ENCODE measurements around the gene SPECC1.

- TF ChIP-seq, protein P1, sequence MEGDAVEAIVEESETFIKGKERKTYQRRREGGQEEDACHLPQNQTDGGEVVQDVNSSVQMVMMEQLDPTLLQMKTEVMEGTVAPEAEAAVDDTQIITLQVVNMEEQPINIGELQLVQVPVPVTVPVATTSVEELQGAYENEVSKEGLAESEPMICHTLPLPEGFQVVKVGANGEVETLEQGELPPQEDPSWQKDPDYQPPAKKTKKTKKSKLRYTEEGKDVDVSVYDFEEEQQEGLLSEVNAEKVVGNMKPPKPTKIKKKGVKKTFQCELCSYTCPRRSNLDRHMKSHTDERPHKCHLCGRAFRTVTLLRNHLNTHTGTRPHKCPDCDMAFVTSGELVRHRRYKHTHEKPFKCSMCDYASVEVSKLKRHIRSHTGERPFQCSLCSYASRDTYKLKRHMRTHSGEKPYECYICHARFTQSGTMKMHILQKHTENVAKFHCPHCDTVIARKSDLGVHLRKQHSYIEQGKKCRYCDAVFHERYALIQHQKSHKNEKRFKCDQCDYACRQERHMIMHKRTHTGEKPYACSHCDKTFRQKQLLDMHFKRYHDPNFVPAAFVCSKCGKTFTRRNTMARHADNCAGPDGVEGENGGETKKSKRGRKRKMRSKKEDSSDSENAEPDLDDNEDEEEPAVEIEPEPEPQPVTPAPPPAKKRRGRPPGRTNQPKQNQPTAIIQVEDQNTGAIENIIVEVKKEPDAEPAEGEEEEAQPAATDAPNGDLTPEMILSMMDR (IDR thresholded peaks at IDR 0.05; ENCODE audit: low read depth, low read length): no peak
- TF ChIP-seq, protein P2, sequence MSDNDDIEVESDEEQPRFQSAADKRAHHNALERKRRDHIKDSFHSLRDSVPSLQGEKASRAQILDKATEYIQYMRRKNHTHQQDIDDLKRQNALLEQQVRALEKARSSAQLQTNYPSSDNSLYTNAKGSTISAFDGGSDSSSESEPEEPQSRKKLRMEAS (IDR thresholded peaks at IDR 0.05; ENCODE audit: low read depth, low read length): peak; percentile 46; the same call in 1 of the 2 replicates
- no peak for TF ChIP-seq POLR2A (IDR thresholded peaks at IDR 0.05; ENCODE audit: extremely low read depth, insufficient read length)
- TF ChIP-seq MYC (IDR thresholded peaks at IDR 0.05; ENCODE audit: low read depth, low read length): peak; percentile 41; the same call in 1 of the 2 replicates
Measured at GRCh38 chr17:20184977-20185619, 175.9 kb downstream of the SPECC1 start.

All from NB4 (cell line).